ENCODE data around the gene FAM149A.

FAM149A gene

DNA sequence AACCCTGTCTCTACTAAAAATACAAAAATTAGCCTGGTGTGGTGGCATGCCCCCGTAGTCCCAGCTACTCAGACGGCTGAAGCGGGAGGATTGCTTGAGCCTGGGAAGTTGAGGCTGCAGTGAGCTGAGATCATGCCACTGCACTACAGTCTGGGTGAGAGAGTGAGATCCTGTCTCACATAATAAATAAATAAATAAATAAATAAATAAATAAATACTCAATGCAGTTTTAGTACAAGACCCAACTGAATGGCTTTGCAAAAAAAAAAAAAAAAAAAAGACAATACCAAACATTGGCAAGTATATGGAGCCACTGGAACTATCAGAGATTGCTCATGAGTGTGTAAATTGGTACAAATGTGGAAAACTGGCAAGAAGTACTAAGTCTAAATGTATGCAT, 83.6 kb downstream of the FAM149A start:
- Histone ChIP-seq H3K27me3 (ENCODE audit: low read length) (no peaks in the 10 kb centered on the region), H3F3A (ENCODE audit: insufficient read depth) (peaks cover 8% of the 10 kb centered on the region), H4K20me1 (ENCODE audit: low read depth, low read length) (no peaks in the 10 kb centered on the region), H3K4me2 (ENCODE audit: low read depth, low read length, poor library complexity, severe bottlenecking) (no peak overlapping the region), H3K27ac (ENCODE audit: low read depth, low read length) (no peak overlapping the region), H3K9me3 (ENCODE audit: insufficient read depth, low read length) (no peaks in the 10 kb centered on the region), H3K79me2 (ENCODE audit: insufficient read depth, low read length) (no peaks in the 10 kb centered on the region), H2AFZ (ENCODE audit: low read depth, low read length, severe bottlenecking) (no peak overlapping the region), H3K36me3 (ENCODE audit: low read length) (no peaks in the 10 kb centered on the region), H3K4me3 (ENCODE audit: insufficient read depth, low read length, poor library complexity, severe bottlenecking) (no peak overlapping the region), H3K9me2 (replicated peaks; ENCODE audit: insufficient read depth, low read length) (no peaks in the 10 kb centered on the region), H3K9ac (ENCODE audit: low read length) (no peak overlapping the region)
- TF ChIP-seq, protein P1, sequence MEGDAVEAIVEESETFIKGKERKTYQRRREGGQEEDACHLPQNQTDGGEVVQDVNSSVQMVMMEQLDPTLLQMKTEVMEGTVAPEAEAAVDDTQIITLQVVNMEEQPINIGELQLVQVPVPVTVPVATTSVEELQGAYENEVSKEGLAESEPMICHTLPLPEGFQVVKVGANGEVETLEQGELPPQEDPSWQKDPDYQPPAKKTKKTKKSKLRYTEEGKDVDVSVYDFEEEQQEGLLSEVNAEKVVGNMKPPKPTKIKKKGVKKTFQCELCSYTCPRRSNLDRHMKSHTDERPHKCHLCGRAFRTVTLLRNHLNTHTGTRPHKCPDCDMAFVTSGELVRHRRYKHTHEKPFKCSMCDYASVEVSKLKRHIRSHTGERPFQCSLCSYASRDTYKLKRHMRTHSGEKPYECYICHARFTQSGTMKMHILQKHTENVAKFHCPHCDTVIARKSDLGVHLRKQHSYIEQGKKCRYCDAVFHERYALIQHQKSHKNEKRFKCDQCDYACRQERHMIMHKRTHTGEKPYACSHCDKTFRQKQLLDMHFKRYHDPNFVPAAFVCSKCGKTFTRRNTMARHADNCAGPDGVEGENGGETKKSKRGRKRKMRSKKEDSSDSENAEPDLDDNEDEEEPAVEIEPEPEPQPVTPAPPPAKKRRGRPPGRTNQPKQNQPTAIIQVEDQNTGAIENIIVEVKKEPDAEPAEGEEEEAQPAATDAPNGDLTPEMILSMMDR (IDR thresholded peaks at IDR 0.05; ENCODE audit: insufficient read depth, low read length, poor library complexity, severe bottlenecking) = no peak
- TF ChIP-seq EZH2phosphoT487 (conservative IDR thresholded peaks at IDR 0.05; ENCODE audit: low read length) = no peak

DNA sequence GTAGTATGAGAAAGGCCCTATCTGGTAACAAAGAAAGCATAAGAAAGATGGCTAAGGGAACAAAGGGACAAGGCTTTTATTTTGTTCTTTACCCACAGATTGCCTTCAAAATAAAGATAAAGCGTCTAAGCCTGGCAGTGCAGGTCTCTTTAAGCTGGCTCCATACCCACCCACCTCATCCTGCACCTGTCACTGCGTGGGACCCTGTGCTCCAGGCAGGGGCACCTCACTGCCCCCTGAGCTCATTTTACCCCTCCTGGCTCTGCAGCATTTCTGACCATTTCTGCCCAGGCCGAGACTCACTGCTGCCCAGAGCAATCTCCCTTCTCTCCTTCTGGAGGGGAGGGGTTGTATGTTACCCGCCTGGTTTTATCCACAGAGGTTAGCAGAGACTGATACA, 85.2 kb downstream of the FAM149A start:
- no peaks in the 10 kb centered on the region for H3K9me2 ChIP-seq (replicated peaks; ENCODE audit: insufficient read depth, low read length)
- no peaks in the 10 kb centered on the region for H3K79me2 ChIP-seq (ENCODE audit: insufficient read depth, low read length)
- peak overlapping the region; percentile 68; the same call in 1 of the 2 replicates for H3K9ac ChIP-seq (ENCODE audit: low read length)
- no peaks in the 10 kb centered on the region for H4K20me1 ChIP-seq (ENCODE audit: low read depth, low read length)
- H3K36me3 ChIP-seq (ENCODE audit: low read length) = no peaks in the 10 kb centered on the region
- H3K27me3 ChIP-seq (ENCODE audit: low read length) = no peaks in the 10 kb centered on the region
- peaks cover 9% of the 10 kb centered on the region for H3F3A ChIP-seq (ENCODE audit: insufficient read depth)
- no peak overlapping the region for H2AFZ ChIP-seq (ENCODE audit: low read depth, low read length, severe bottlenecking)
- H3K9me3 ChIP-seq (ENCODE audit: insufficient read depth, low read length) = no peaks in the 10 kb centered on the region
- H3K4me3 ChIP-seq (ENCODE audit: insufficient read depth, low read length, poor library complexity, severe bottlenecking) = peak overlapping the region; percentile 58
- H3K4me2 ChIP-seq (ENCODE audit: low read depth, low read length, poor library complexity, severe bottlenecking) = peak overlapping the region; percentile 66
- no peak for TF ChIP-seq EZH2phosphoT487 (conservative IDR thresholded peaks at IDR 0.05; ENCODE audit: low read length)
- TF ChIP-seq, protein P1 (IDR thresholded peaks at IDR 0.05; ENCODE audit: insufficient read depth, low read length, poor library complexity, severe bottlenecking) = no peak
- H3K27ac ChIP-seq (ENCODE audit: low read depth, low read length) = no peak overlapping the region

GRCh38 chr4:186190581-186191199, 86.2 kb downstream of the FAM149A start:
- peak overlapping the region; percentile 66 for H3K4me2 ChIP-seq (ENCODE audit: low read depth, low read length, poor library complexity, severe bottlenecking)
- no peaks in the 10 kb centered on the region for H3K9me2 ChIP-seq (replicated peaks; ENCODE audit: insufficient read depth, low read length)
- no peaks in the 10 kb centered on the region for H3K27me3 ChIP-seq (ENCODE audit: low read length)
- H3K27ac ChIP-seq (ENCODE audit: low read depth, low read length) = peak overlapping the region; percentile 31
- H3K9ac ChIP-seq (ENCODE audit: low read length) = peak overlapping the region; percentile 68
- H4K20me1 ChIP-seq (ENCODE audit: low read depth, low read length) = no peaks in the 10 kb centered on the region
- no peaks in the 10 kb centered on the region for H3K9me3 ChIP-seq (ENCODE audit: insufficient read depth, low read length)
- peak overlapping the region; percentile 98 for H2AFZ ChIP-seq (ENCODE audit: low read depth, low read length, severe bottlenecking)
- peaks cover 9% of the 10 kb centered on the region for H3F3A ChIP-seq (ENCODE audit: insufficient read depth)
- H3K4me3 ChIP-seq (ENCODE audit: insufficient read depth, low read length, poor library complexity, severe bottlenecking) = peak overlapping the region; percentile 58
- TF ChIP-seq, protein P1 (IDR thresholded peaks at IDR 0.05; ENCODE audit: insufficient read depth, low read length, poor library complexity, severe bottlenecking) = no peak
- TF ChIP-seq EZH2phosphoT487 (conservative IDR thresholded peaks at IDR 0.05; ENCODE audit: low read length) = no peak
- no peaks in the 10 kb centered on the region for H3K36me3 ChIP-seq (ENCODE audit: low read length)
- H3K79me2 ChIP-seq (ENCODE audit: insufficient read depth, low read length) = no peaks in the 10 kb centered on the region
